Right lobe of liver (tissue), 6 donors: Measurements from ENCODE around the gene TEP1. TPM values are rescaled to one million over a fixed set of nuclear protein-coding genes. Genes with fewer than 3 reads are reported as not detected.

ENCODE experiments used
- ATAC-seq, 4 donors: fragments of 200-7000 bp; cut with Tn5 transposase; one replicate each; pipeline ENCODE4 v1.9.1; 2020; ENCODE audit warnings: mild to moderate bottlenecking in 4 of 4, moderate library complexity in 4 of 4
- DNase-seq, 3 donors: peaks; one replicate each; pipeline ENCODE4 v3.0.0-alpha.2; 2020
- H3K27ac ChIP-seq, 3 donors: fragments of 200-600 bp; one replicate each; pipeline ENCODE4 v1.8.0; 2022
- H3K27me3 ChIP-seq, 2 donors: fragments of 200-600 bp; one replicate each; pipeline ENCODE4 v1.8.0; 2022
- H3K36me3 ChIP-seq, 4 donors: fragments of 200-600 bp; sonication (generic) in 1 of 4; one replicate each; pipeline versions ENCODE4 v1.5.1 to v1.8.0; 2017 to 2022; ENCODE audit warnings: control low read depth in 1 of 4
- H3K4me1 ChIP-seq, 4 donors: fragments of 200-600 bp; sonication (generic) in 1 of 4; one replicate each; pipeline versions ENCODE4 v1.5.1 to v1.8.0; 2017 to 2022; ENCODE audit warnings: control low read depth in 1 of 4
- H3K4me3 ChIP-seq, 3 donors: fragments of 200-600 bp; one replicate each; pipeline ENCODE4 v1.8.0; 2022
- H3K9me3 ChIP-seq, 4 donors: fragments of 200-600 bp; sonication (generic) in 1 of 4; one replicate each; pipeline versions ENCODE4 v1.5.1 to v1.8.0; 2017 to 2022; ENCODE audit warnings: control low read depth in 1 of 4
- CTCF ChIP-seq, 4 donors: fragments of 200-600 bp in 3 of 4; fragments of 450-650 bp in 1 of 4; IDR thresholded peaks; one replicate each; pipeline versions ENCODE4 v1.5.1 to v1.8.0; 2016 to 2022; ENCODE audit warnings: antibody characterized with exemption in 4 of 4, mild to moderate bottlenecking in 2 of 4
- POLR2A ChIP-seq: fragments of 450-650 bp; IDR thresholded peaks from one replicate; pipeline ENCODE4 v1.6.1; 2017; ENCODE audit warnings: antibody characterized with exemption, mild to moderate bottlenecking
- WGBS: methylation state at CpG from one replicate; pipeline ENCODE4 v1.1.6; 2018; ENCODE audit warnings: low coverage, low lambda C conversion rate; ENCODE audit not compliant: insufficient coverage; ENCODE audit errors: missing lambda C conversion rate; 5-methylcytosine and 5-hydroxymethylcytosine counted together
- intact Hi-C, 2 donors: fragments of 100-400 bp; cut with DNase I; formaldehyde crosslinking; loops; one replicate each; pipeline versions ENCODE4 v1.11.2 to v1.14.1; 2022
- total RNA-seq, 6 experiments: library from RNA; depleted of rRNA in 2 of 6; stranded (reverse); fragments of >200 nt in 2 of 6; fragmentation: NEBNext Ultra II Directional in 3 of 6; extraction: Animal tissue kit (Norgen Biotek cat#: 25700) in 3 of 6; gene quantifications; one replicate each; pipeline versions ENCODE4 v1.1.0 to v1.2.4, GENCODE V29; 2016 to 2023
- donor health status: DM: no; HTN: yes; CAD: no.
- donor health status: DM: no; HTN: no; CAD: no.
- donor health status: DM: no; HTN: no; CAD: no.
- donor health status: DM: no; HTN: yes; CAD: no.
- donor health status: DM: no; HTN: yes; CAD: no.

TEP1 gene
- total RNA-seq, 6 experiments from 2014 or later, result 10.8 to 17.6 (median 14.0) TPM

GRCh38 chr14:20347747-20348146 lies 65.6 kb downstream of the TEP1 start:
- TF ChIP-seq POLR2A, result no peak
- no peak for TF ChIP-seq CTCF (IDR thresholded peaks at IDR 0.05)
- Histone ChIP-seq H3K4me1 (peaks cover 0 to 3% (median 0%) of the 10 kb centered on the region in 4 donors), H3K4me3 (no peak overlapping the region), H3K9me3 (no peaks in the 10 kb centered on the region), H3K36me3 (peaks cover 0 to 54% (median 9%) of the 10 kb centered on the region in 4 donors), H3K27ac (no peak overlapping the region), H3K27me3 (no peaks in the 10 kb centered on the region)
- intact Hi-C loops, result no loop called here
- DNase-seq, result no peak
- WGBS, result 84% methylated on average over 3 of the region's 3 CpGs
- no peak for ATAC-seq

- 100% methylated on average over 1 of the region's 1 CpG for WGBS
- peaks cover 0 to 43% (median 8%) of the 10 kb centered on the region in 4 donors for H3K36me3 ChIP-seq
- intact Hi-C loops, result no loop called here
Measured at GRCh38 chr14:20346713-20347112, 66.6 kb downstream of the TEP1 start.

GRCh38 chr14:20345366-20345765 lies 67.9 kb downstream of the TEP1 start:
- 75% methylated on average over 1 of the region's 1 CpG for WGBS
- H3K36me3 ChIP-seq, result peaks cover 0 to 36% (median 8%) of the 10 kb centered on the region in 4 donors
- intact Hi-C loops, result no loop called here
- H3K27me3 ChIP-seq, result no peaks in the 10 kb centered on the region
- peaks cover 0 to 3% (median 0%) of the 10 kb centered on the region in 4 donors for H3K4me1 ChIP-seq
- DNase-seq, result no peak
- no peaks in the 10 kb centered on the region for H3K9me3 ChIP-seq
- H3K27ac ChIP-seq, result no peak overlapping the region
- ATAC-seq, result no peak
- no peak overlapping the region for H3K4me3 ChIP-seq
- TF ChIP-seq POLR2A, result no peak
- TF ChIP-seq CTCF (IDR thresholded peaks at IDR 0.05), result no peak

More at GRCh38 chr14:20346713-20347112, 66.6 kb downstream of the TEP1 start:
- no peaks in the 10 kb centered on the region for H3K27me3 ChIP-seq
- peaks cover 0 to 3% (median 0%) of the 10 kb centered on the region in 4 donors for H3K4me1 ChIP-seq
- H3K27ac ChIP-seq, result no peak overlapping the region
- no peaks in the 10 kb centered on the region for H3K9me3 ChIP-seq
- H3K4me3 ChIP-seq, result no peak overlapping the region
- no peak for TF ChIP-seq CTCF (IDR thresholded peaks at IDR 0.05)
- TF ChIP-seq POLR2A, result no peak
- ATAC-seq (no peak), DNase-seq (no peak)

GRCh38 chr14:20343862-20344220 lies 69.5 kb downstream of the TEP1 start:
- WGBS, result 2% methylated on average over 3 of the region's 3 CpGs

More at GRCh38 chr14:20343862-20344220, 69.5 kb downstream of the TEP1 start:
- peaks cover 0 to 21% (median 5%) of the 10 kb centered on the region in 4 donors for H3K36me3 ChIP-seq
- ATAC-seq (no peak), DNase-seq (no peak)
- intact Hi-C loops, result no loop called here
- peak overlapping the region; percentile 84 to 96 (median 86) for H3K27ac ChIP-seq
- H3K9me3 ChIP-seq, result no peaks in the 10 kb centered on the region
- H3K4me1 ChIP-seq, result peaks cover 0 to 3% (median 0%) of the 10 kb centered on the region in 4 donors
- H3K27me3 ChIP-seq, result no peaks in the 10 kb centered on the region
- TF ChIP-seq CTCF (IDR thresholded peaks at IDR 0.05) (no peak), POLR2A (no peak)
- H3K4me3 ChIP-seq, result peak overlapping the region; percentile 58 to 69 (median 62)
